GM12878 (cell line): ENCODE results near the gene SORBS1. TPM values are rescaled to one million over a fixed set of nuclear protein-coding genes. Genes with fewer than 3 reads are reported as not detected.

Experiments
- ATAC-seq: fragments of 200-7000 bp; cut with Tn5 transposase; 3 replicates; pipeline ENCODE4 v1.9.1; 2020; ENCODE audit warnings: mild to moderate bottlenecking, moderate library complexity
- BruUV-seq: library from RNA; stranded (reverse); fragments of 400-500 nt; replicated peaks from 2 replicates; lab custom pipeline; 2021; lab: Mats Ljungman, UMichigan
- CTCF ChIA-PET: fragments of 300-600 bp; sonication (Branson Sonifier 250); formaldehyde crosslinking; extraction: SDS; loops from one replicate; lab custom pipeline; 2021; ENCODE audit warnings: inconsistent platforms; lab: Yijun Ruan, JAX
- POLR2A ChIA-PET: fragments of 350-600 bp; formaldehyde crosslinking; extraction: SDS; loops from one replicate; lab custom pipeline; 2021; ENCODE audit warnings: inconsistent platforms; lab: Charles Lee
- RAD21 ChIA-PET: fragments of 300-600 bp; sonication (Branson Sonifier 250); formaldehyde crosslinking; loops from one replicate; lab custom pipeline; 2023; ENCODE audit warnings: antibody characterized with exemption; ENCODE audit not compliant: unreplicated experiment; lab: Charles Lee
- SMC1A ChIA-PET: fragments of 300-600 bp; sonication (Branson Sonifier 250); formaldehyde crosslinking; loops from one replicate; lab custom pipeline; 2023; ENCODE audit not compliant: unreplicated experiment, uncharacterized antibody; lab: Charles Lee
- DNase-seq: peaks from one replicate; pipeline ENCODE4 v3.0.0-alpha.2; 2011; ENCODE audit warnings: low read depth, low spot score
- FAIRE-seq: peaks from 3 replicates; lab custom pipeline; 2011; peaks lifted over from hg19 to GRCh38; lab: Jason Lieb, UNC
- H2AFZ ChIP-seq: 2 replicates; pipeline ENCODE4 v1.6.0; 2011; ENCODE audit warnings: low read depth, low read length, control low read depth; ENCODE audit not compliant: control insufficient read depth
- H3K27ac ChIP-seq: 2 replicates; pipeline ENCODE4 v1.5.1; 2011; ENCODE audit warnings: control low read depth; ENCODE audit not compliant: control insufficient read depth, insufficient read depth
- H3K27me3 ChIP-seq, 2 experiments: replicated peaks in 1 of 2; 2 replicates each; pipeline versions ENCODE4 v1.6.0 to v1.6.1; 2011; ENCODE audit warnings: low read length in 1 of 2; ENCODE audit not compliant: control insufficient read depth in 2 of 2, insufficient read depth in 2 of 2
- H3K36me3 ChIP-seq, 2 experiments: 2 replicates each; pipeline ENCODE4 v1.5.1; 2011; ENCODE audit warnings: low read length in 1 of 2; ENCODE audit not compliant: control insufficient read depth in 2 of 2, insufficient read depth in 2 of 2
- H3K4me1 ChIP-seq: 2 replicates; pipeline ENCODE4 v1.6.1; 2011; ENCODE audit warnings: mild to moderate bottlenecking, low read length, moderate library complexity, mixed read lengths; ENCODE audit not compliant: control insufficient read depth, insufficient read depth
- H3K4me2 ChIP-seq: 2 replicates; pipeline ENCODE4 v1.6.0; 2011; ENCODE audit warnings: control low read depth; ENCODE audit not compliant: control insufficient read depth, insufficient read depth
- H3K4me3 ChIP-seq: fragments of 200-600 bp; sonication (generic); 2 replicates; pipeline ENCODE4 v1.5.1; 2016
- H3K79me2 ChIP-seq: 2 replicates; pipeline ENCODE4 v1.6.0; 2011; ENCODE audit warnings: low read length; ENCODE audit not compliant: control insufficient read depth, insufficient read depth
- H3K9ac ChIP-seq: 2 replicates; pipeline ENCODE4 v1.8.0; 2011; ENCODE audit warnings: low read length, control low read depth, mixed read lengths; ENCODE audit not compliant: control insufficient read depth, insufficient read depth
- H3K9me3 ChIP-seq: replicated peaks from 3 replicates; pipeline ENCODE4 v1.5.1; 2011; ENCODE audit warnings: mild to moderate bottlenecking, low read length; ENCODE audit not compliant: control insufficient read depth, insufficient read depth
- H4K20me1 ChIP-seq: 2 replicates; pipeline ENCODE4 v1.6.0; 2011; ENCODE audit not compliant: control insufficient read depth, insufficient read depth
- CBX3 ChIP-seq: fragments of 200-600 bp; sonication (generic); IDR thresholded peaks from 2 replicates; pipeline ENCODE4 v1.6.1; 2016; ENCODE audit warnings: low read depth, borderline replicate concordance
- DPF2 ChIP-seq: fragments of 450-650 bp; IDR thresholded peaks from 2 replicates; pipeline ENCODE4 v1.6.1; 2017; ENCODE audit warnings: mild to moderate bottlenecking
- GATAD2B ChIP-seq: fragments of 450-650 bp; conservative IDR thresholded peaks from 2 replicates; pipeline ENCODE4 v1.6.1; 2017; ENCODE audit warnings: low read depth, mild to moderate bottlenecking, moderate library complexity
- KAT2A ChIP-seq: conservative IDR thresholded peaks from 2 replicates; pipeline ENCODE4 v1.6.1; 2011; ENCODE audit warnings: low read depth, low read length; ENCODE audit not compliant: control insufficient read depth
- LARP7 ChIP-seq: fragments of 450-650 bp; IDR thresholded peaks from 2 replicates; pipeline ENCODE4 v1.6.1; 2017; ENCODE audit warnings: mild to moderate bottlenecking
- MLLT1 ChIP-seq: fragments of 450-650 bp; IDR thresholded peaks from 2 replicates; pipeline ENCODE4 v1.6.1; 2016; ENCODE audit warnings: mild to moderate bottlenecking
- POU2F2 ChIP-seq: IDR thresholded peaks from 3 replicates; pipeline ENCODE4 v1.6.1; 2011; ENCODE audit warnings: low read depth, mild to moderate bottlenecking, low read length, borderline replicate concordance
- SMARCA5 ChIP-seq: fragments of 450-650 bp; IDR thresholded peaks from 2 replicates; pipeline ENCODE4 v1.6.1; 2017; ENCODE audit warnings: mild to moderate bottlenecking
- TBL1XR1 ChIP-seq: IDR thresholded peaks from 2 replicates; pipeline ENCODE4 v1.6.1; 2012; ENCODE audit warnings: low read depth, low read length, improper control_type of control experiment
- TCF7 ChIP-seq: IDR thresholded peaks from 2 replicates; pipeline ENCODE4 v1.6.1; 2014; ENCODE audit warnings: antibody characterized with exemption, borderline replicate concordance
- ZBED1 ChIP-seq: IDR thresholded peaks from 2 replicates; pipeline ENCODE4 v1.6.1; 2016; ENCODE audit warnings: borderline replicate concordance
- ZBTB4 ChIP-seq: fragments of 450-650 bp; formaldehyde crosslinking; IDR thresholded peaks from 2 replicates; pipeline ENCODE4 v1.4.0; 2022; ENCODE audit warnings: mild to moderate bottlenecking, moderate library complexity
- ZNF207 ChIP-seq: fragments of 450-650 bp; IDR thresholded peaks from 2 replicates; pipeline ENCODE4 v1.6.1; 2014; ENCODE audit warnings: antibody characterized with exemption, mild to moderate bottlenecking, borderline replicate concordance
- WGBS: methylation state at CpG from one replicate; pipeline ENCODE4 v1.1.6; 2016; ENCODE audit warnings: low lambda C conversion rate; ENCODE audit not compliant: insufficient replicate concordance, insufficient coverage; ENCODE audit errors: missing lambda C conversion rate; 5-methylcytosine and 5-hydroxymethylcytosine counted together
- in situ Hi-C: fragments of 300-500 bp; cut with MboI; formaldehyde crosslinking; loops from 9 replicates; pipeline ENCODE4 v1.14.3; 2018; ENCODE audit warnings: mixed read lengths
- intact Hi-C: fragments of 100-400 bp; cut with micrococcal nuclease; formaldehyde crosslinking; loops from one replicate; pipeline ENCODE4 v1.14.2; 2022; ENCODE audit not compliant: unreplicated experiment
- polyA plus RNA-seq, 11 experiments: library from polyadenylated mRNA; depleted of rRNA in 4 of 11; unstranded in 6 of 11; stranded (reverse) in 5 of 11; fragments of >200 nt; fragmentation: Nextera tagmentation in 4 of 11; fragmentation: Illumina TruSeq in 1 of 11; extraction: Ambion mirVana in 4 of 11; extraction: Trizol in 1 of 11; gene quantifications; 1 replicate in 1 of 11; 2 replicates in 10 of 11; pipeline versions ENCODE4 v1.2.1 to v1.2.3, GENCODE V29; 2011 to 2016; ENCODE audit warnings: inconsistent platforms in 2 of 11, missing spikeins in 2 of 11, low read depth in 1 of 11
- total RNA-seq, 4 experiments: library from RNA; depleted of rRNA in 3 of 4; stranded (reverse); fragments of >200 nt in 3 of 4; fragmentation: Illumina TruSeq in 1 of 4; extraction: Trizol in 1 of 4; gene quantifications; 2 replicates each; pipeline versions ENCODE4 v1.2.1 to v1.2.3, GENCODE V29; 2013 to 2021

The SORBS1 gene
- total and polyA plus RNA-seq, 10 of the 15 experiments (the other 5 are each of a cell fraction or from before 2014, with no cell fraction given), result 0.13 to 0.75 (median 0.39) TPM

GRCh38 chr10:95275726-95276366, 285.3 kb downstream of the SORBS1 start:
- peaks cover 13% of the 10 kb centered on the region for H4K20me1 ChIP-seq
- in situ Hi-C loops, result no loop called here
- H3K27me3 ChIP-seq, result no peaks in the 10 kb centered on the region
- ChIA-PET CTCF (interaction anchor here (0.8 to 16.6 kb wide), 6 partner anchors 9 to 29 kb away, joined by 3 to 176 read pairs (median 4); no protein-coding TSS in a partner anchor), RAD21 (interaction anchor here (0.7 to 1.5 kb wide), 3 partner anchors 30 to 99 kb away, joined by 3 to 9 read pairs (median 4); no protein-coding TSS in a partner anchor)
- no peak overlapping the region for H3K27ac ChIP-seq
- no peak for FAIRE-seq
- DNase-seq, result no peak
- peaks cover 93% of the 10 kb centered on the region for H3K79me2 ChIP-seq
- no peaks in the 10 kb centered on the region; the same call in 2 of the 3 replicates for H3K9me3 ChIP-seq
- H3K4me3 ChIP-seq, result no peak overlapping the region
- H3K4me2 ChIP-seq, result no peak overlapping the region
- H3K4me1 ChIP-seq, result peaks cover 24% of the 10 kb centered on the region; the same call in 1 of the 2 replicates
- no peak overlapping the region for H3K9ac ChIP-seq
- no peak for ATAC-seq
- TF ChIP-seq ZNF207 (no peak), TBL1XR1 (no peak), ZBED1 (no peak), ZBTB4 (CRISPR knock-in tag) (no peak), CBX3 (no peak), KAT2A (no peak), TCF7 (no peak), POU2F2 (no peak), LARP7 (no peak), SMARCA5 (no peak), GATAD2B (no peak), MLLT1 (no peak), DPF2 (no peak)
- TF ChIP-seq, all 136 proteins: peak for 0
- ChIA-PET SMC1A (interaction anchor here (0.6 to 14.9 kb wide), 8 partner anchors 11 to 99 kb away, joined by 3 to 313 read pairs (median 4); no protein-coding TSS in a partner anchor), POLR2A (interaction anchor here (3.1 kb wide), 1 partner anchor 13 kb away, joined by 14 read pairs; no protein-coding TSS in a partner anchor)
- BruUV-seq, result no TSS peak
- no peak overlapping the region for H2AFZ ChIP-seq
- intact Hi-C loops, result no loop called here
- 95% methylated on average over 1 of the region's 1 CpG for WGBS
- peaks cover 6 to 17% of the 10 kb centered on the region in 2 experiments for H3K36me3 ChIP-seq
